ENCODE results near the gene RAB36.

DNA sequence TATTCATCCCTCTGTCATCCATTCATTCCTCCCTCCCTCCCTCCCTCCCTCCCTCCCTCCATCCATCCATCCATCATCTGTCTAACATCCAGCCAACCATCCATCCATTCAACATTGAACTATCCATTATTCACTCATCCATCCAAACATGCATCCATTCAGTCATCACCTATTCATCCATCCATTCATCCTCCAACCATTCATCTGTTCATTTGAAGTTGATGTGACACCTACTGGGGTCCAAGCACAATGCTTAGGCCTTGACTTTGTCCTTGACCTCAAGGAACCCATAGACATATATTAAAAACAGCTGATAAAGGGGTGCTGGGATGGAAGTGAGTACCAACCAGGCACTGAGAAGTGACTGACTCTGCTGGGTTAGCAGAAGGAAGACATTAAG lies 61.6 kb downstream of the RAB36 start:
- TF ChIP-seq, protein P1, sequence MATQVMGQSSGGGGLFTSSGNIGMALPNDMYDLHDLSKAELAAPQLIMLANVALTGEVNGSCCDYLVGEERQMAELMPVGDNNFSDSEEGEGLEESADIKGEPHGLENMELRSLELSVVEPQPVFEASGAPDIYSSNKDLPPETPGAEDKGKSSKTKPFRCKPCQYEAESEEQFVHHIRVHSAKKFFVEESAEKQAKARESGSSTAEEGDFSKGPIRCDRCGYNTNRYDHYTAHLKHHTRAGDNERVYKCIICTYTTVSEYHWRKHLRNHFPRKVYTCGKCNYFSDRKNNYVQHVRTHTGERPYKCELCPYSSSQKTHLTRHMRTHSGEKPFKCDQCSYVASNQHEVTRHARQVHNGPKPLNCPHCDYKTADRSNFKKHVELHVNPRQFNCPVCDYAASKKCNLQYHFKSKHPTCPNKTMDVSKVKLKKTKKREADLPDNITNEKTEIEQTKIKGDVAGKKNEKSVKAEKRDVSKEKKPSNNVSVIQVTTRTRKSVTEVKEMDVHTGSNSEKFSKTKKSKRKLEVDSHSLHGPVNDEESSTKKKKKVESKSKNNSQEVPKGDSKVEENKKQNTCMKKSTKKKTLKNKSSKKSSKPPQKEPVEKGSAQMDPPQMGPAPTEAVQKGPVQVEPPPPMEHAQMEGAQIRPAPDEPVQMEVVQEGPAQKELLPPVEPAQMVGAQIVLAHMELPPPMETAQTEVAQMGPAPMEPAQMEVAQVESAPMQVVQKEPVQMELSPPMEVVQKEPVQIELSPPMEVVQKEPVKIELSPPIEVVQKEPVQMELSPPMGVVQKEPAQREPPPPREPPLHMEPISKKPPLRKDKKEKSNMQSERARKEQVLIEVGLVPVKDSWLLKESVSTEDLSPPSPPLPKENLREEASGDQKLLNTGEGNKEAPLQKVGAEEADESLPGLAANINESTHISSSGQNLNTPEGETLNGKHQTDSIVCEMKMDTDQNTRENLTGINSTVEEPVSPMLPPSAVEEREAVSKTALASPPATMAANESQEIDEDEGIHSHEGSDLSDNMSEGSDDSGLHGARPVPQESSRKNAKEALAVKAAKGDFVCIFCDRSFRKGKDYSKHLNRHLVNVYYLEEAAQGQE (IDR thresholded peaks at IDR 0.05; ENCODE audit: insufficient read depth in 1 of 2, low read depth in 2 of 2, low read length in 2 of 2), result no peak
- TF ChIP-seq TAF1 (IDR thresholded peaks at IDR 0.05; ENCODE audit: borderline replicate concordance, insufficient read depth, low read length), result no peak
- TF ChIP-seq POLR2AphosphoS5 (IDR thresholded peaks at IDR 0.05; ENCODE audit: low read depth, low read length), result no peak
- no peak for TF ChIP-seq SIN3A (IDR thresholded peaks at IDR 0.05; ENCODE audit: borderline replicate concordance, insufficient read depth, low read length)

All from PFSK-1 (cell line).